HepG2 (cell line): ENCODE data around the gene MBTPS2.
"Not testable (repeated sequence)": the region's sequence is repeated elsewhere in the genome, so short reads cannot be mapped to it uniquely, and the experiment has no call there.

Source experiments
- SP2 ChIP-seq: sonication (generic); formaldehyde crosslinking; IDR thresholded peaks from 2 replicates; pipeline ENCODE4 v1.5.1; 2020; ENCODE audit warnings: mild to moderate bottlenecking, missing genetic modification reagents
- TCF7 ChIP-seq: sonication (generic); IDR thresholded peaks from 2 replicates; pipeline ENCODE4 v1.6.1; 2016; ENCODE audit warnings: antibody characterized with exemption, low read depth

GRCh38 chrX:21874182-21874581 lies 34.8 kb downstream of the MBTPS2 start:
- not testable (repeated sequence) for TF ChIP-seq SP2 (CRISPR knock-in tag); TCF7
